Activated CD4-positive, alpha-beta T cell treated with anti-CD3 and anti-CD28 coated beads, Interleukin-2, amount 10 ng/mL, durations not matched to agents 24 days and 14 days (primary cell): ENCODE results near the gene UCP2. TPM values are rescaled to one million over a fixed set of nuclear protein-coding genes. Genes with fewer than 3 reads are reported as not detected.

Experiments used
- DNase-seq: peaks from one replicate; pipeline ENCODE4 v3.0.0; 2022
- H3K27ac Mint-ChIP-seq: one replicate; pipeline ENCODE4 v1.8.0; 2022; ENCODE audit warnings: mild to moderate bottlenecking, mixed read lengths
- H3K27me3 Mint-ChIP-seq: one replicate; pipeline ENCODE4 v1.8.0; 2022; ENCODE audit warnings: mixed read lengths
- H3K36me3 Mint-ChIP-seq: one replicate; pipeline ENCODE4 v1.8.0; 2022; ENCODE audit warnings: low read depth, mild to moderate bottlenecking, mixed read lengths
- H3K4me1 Mint-ChIP-seq: one replicate; pipeline ENCODE4 v1.8.0; 2021; ENCODE audit warnings: mixed read lengths
- H3K4me3 Mint-ChIP-seq: one replicate; pipeline ENCODE4 v1.8.0; 2022; ENCODE audit warnings: mild to moderate bottlenecking, moderate library complexity, mixed read lengths
- H3K9me3 Mint-ChIP-seq: one replicate; pipeline ENCODE4 v1.8.0; 2021; ENCODE audit warnings: mixed read lengths
- intact Hi-C: fragments of 100-400 bp; cut with micrococcal nuclease; formaldehyde crosslinking; loops from one replicate; pipeline ENCODE4 v1.15.1; 2023
- total RNA-seq: library from RNA; stranded (reverse); gene quantifications from 2 replicates; pipeline ENCODE4 v1.2.3, GENCODE V29; 2022

Gene UCP2
- total RNA-seq, 1 donor from 2014 or later, result 447 TPM

DNA sequence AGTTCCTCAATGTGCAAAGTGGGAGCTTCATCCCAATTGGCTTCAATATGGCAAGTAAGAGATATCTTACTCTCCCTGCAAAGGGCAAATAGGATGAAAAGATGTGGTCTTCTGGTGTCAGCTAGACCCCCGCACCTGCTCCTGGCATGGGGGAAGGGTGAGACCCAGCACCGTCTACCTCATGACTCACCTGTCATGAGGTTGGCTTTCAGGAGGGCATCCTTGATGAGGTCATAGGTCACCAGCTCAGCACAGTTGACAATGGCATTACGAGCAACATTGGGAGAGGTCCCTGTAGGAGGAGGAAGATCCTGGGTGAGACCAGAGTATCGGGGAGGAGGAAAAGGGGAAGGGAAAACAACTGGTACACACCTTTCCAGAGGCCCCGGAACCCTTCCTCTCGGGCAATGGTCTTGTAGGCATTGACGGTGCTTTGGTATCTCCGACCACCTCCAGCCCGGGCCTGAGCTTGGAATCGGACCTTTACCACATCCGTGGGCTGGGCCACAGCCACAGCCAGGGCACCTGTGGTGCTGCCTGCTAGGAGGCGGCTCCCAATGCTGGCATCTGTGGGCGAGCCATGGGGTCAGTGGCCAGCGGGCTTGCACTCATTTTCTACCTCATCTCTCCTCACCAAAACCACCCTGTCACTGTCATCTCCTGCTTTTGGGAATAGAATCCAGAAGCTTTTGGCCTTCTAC is 6.0 kb downstream of the UCP2 start:
- Mint-ChIP-seq H3K4me3 (peak overlapping the region; percentile 48), H3K27me3 (no peaks in the 10 kb centered on the region), H3K9me3 (no peaks in the 10 kb centered on the region), H3K36me3 (peaks cover 85% of the 10 kb centered on the region), H3K27ac (peak overlapping the region; percentile 86), H3K4me1 (peaks cover 75% of the 10 kb centered on the region)
- DNase-seq, result no peak
- intact Hi-C loops, result no loop called here

DNA sequence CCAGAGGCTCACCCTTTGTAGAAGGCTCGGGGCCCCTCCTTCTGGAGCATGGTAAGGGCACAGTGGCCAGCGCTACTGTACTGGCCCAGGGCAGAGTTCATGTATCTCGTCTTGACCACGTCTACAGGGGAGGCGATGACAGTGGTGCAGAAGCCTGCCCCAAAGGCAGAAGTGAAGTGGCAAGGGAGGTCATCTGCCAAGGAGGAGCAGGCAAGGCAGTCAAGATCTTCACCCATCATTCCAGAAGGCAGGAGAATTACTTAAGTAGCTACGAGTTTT is 7.2 kb downstream of the UCP2 start:
- H3K4me3 Mint-ChIP-seq, result peak overlapping the region; percentile 64

DNA sequence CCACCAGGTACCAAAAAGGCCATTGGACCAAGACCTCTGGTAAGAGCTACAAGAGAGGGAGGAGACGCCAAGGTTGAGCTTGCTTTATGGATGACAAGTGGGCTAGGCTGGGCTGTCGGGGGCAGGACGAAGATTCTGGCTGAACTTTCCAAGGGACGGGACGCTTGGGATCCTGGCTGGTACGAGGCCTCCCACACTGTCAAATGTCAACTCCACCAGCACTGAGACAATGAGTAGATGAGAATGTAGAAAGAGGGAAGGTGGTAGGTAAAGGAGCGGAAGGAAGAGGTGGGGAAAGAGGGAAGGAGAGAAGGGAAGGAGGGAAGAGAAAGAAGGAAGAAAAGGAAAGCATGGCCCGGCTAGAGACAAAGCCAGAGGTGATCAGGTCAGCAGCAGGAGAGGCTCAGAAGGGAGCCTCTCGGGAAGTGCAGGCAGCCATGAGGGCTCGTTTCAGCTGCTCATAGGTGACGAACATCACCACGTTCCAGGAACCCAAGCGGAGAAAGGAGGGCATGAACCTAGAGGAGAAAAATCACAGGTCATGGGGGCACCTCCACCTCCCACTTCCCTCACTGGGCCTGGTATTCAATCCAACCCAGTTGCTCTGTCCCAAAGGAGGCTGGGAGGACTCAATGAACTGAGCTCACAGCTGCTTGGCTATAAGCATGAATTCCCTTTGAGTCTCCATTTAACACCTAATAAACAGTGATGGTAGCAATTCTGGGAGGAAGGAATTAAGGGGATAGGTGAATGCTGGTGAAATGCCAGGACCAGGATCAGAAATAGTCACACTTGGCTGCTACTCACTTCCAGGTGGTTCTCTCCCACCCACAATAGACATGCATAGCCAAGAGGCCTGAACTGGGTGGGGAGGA is 7.8 kb downstream of the UCP2 start:
- H3K36me3 Mint-ChIP-seq, result peaks cover 69% of the 10 kb centered on the region
- H3K4me3 Mint-ChIP-seq, result peak overlapping the region; percentile 64
- H3K27me3 Mint-ChIP-seq, result no peaks in the 10 kb centered on the region
- peak overlapping the region; percentile 86 for H3K27ac Mint-ChIP-seq
- H3K4me1 Mint-ChIP-seq, result peaks cover 76% of the 10 kb centered on the region
- no peaks in the 10 kb centered on the region for H3K9me3 Mint-ChIP-seq
- intact Hi-C loops, result loop anchor here (1.0 kb wide), 2 partner anchors 7 to 11 kb away; partner anchors contain the start of gene UCP2
- DNase-seq, result no peak

More for the DNA sequence above, 7.2 kb downstream of the UCP2 start:
- no peak for DNase-seq
- intact Hi-C loops, result no loop called here
- Mint-ChIP-seq H3K27ac (peak overlapping the region; percentile 86), H3K27me3 (no peaks in the 10 kb centered on the region), H3K4me1 (peaks cover 76% of the 10 kb centered on the region), H3K36me3 (peaks cover 75% of the 10 kb centered on the region), H3K9me3 (no peaks in the 10 kb centered on the region)

DNA sequence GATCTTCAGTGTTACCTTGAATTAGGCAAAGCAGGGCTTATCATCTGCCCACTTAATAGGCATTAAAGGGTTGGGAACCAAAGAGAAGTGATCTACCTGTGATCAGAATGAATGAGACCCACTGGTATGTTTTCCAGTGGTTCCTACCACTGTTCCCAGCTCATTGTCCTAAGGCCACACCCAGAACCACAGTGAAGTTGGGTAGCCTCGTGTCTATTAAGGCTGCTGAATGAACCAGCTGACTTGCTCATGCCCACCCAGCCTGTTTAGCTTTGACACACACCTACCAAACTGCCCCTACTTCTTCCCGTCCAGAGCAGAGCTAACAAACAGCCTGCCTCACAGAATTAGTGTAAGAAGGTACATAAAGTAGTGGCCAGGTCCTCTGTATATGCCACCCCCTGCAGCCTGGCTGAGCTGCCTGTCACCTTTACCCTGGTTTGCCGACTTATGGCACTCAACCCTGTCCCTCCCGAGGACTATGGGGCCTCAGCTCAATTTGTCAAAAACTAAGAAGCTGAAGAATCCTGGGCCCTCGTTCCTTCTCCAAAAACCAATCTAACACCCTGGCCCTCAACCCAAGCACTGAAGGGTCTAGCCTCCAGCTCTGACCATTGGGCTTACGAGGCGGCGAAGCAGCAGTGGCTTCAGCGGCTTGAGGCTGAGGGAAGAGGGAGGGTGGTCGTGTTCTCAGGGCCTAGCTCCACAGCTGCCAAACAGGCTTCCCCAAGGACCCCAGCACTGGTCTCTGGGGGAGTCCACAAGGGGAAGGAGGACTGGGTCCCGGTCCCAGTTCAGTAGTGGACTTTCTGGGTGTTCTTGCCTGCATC is 9.8 kb downstream of the UCP2 start:
- Mint-ChIP-seq H3K4me1 (peaks cover 72% of the 10 kb centered on the region), H3K27ac (peak overlapping the region; percentile 86), H3K27me3 (no peaks in the 10 kb centered on the region), H3K36me3 (peaks cover 50% of the 10 kb centered on the region), H3K9me3 (no peaks in the 10 kb centered on the region), H3K4me3 (no peak overlapping the region)
- peak; percentile 61 for DNase-seq
- intact Hi-C loops, result no loop called here

DNA sequence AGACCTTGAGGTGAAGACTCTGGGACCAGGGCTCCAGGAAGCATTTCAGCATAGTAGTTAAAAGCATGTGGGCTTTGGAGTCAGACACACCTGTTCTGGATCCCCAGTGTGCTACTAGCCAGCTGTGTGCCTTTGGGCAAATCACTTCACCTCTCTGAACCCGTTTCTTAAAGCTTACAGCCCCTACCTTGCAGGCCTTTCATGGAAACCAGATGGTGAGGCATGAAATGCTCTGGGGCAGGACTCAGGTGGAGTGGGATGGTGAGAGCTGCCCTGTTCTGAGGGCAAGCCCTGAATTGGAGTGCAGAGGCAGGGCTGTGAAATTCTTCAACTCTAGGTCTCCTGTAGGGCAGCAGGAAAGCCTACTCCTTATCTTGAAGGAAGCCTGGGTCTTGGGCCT is 10.5 kb downstream of the UCP2 start:
- Mint-ChIP-seq H3K36me3 (peaks cover 44% of the 10 kb centered on the region), H3K4me3 (no peak overlapping the region), H3K9me3 (no peaks in the 10 kb centered on the region), H3K27ac (peak overlapping the region; percentile 86), H3K4me1 (peaks cover 68% of the 10 kb centered on the region), H3K27me3 (no peaks in the 10 kb centered on the region)
- intact Hi-C loops, result no loop called here
- peak; percentile 64 for DNase-seq

DNA sequence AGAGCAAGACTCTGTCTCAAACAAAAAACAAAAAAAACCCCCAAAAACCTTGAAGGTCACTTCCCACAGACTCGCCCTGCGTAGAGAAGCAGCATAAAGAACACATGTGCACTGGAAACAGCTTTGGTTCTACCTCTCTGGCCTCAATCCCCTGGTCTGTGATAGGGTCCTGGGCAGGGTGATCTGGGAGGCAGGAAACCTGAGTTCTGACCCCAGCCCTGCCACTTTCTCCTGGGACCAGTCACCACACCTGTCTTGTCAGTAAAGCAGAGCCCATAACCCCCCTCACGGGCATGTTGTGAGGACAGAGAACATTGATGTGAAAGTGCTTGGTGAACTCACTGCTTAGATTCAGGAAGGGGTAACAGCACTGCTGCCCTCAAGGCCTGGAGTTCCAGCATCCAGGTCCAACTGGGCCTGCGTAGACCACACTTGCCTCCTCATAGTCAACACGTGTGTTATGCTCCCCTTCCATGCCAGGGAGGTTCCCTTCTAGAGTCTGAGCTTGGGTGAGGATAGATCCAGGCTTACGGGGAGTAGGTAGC is 11.4 kb downstream of the UCP2 start:
- DNase-seq, result peak; percentile 62
- Mint-ChIP-seq H3K4me3 (no peak overlapping the region), H3K4me1 (peaks cover 61% of the 10 kb centered on the region), H3K27me3 (no peaks in the 10 kb centered on the region), H3K9me3 (no peaks in the 10 kb centered on the region), H3K36me3 (peaks cover 35% of the 10 kb centered on the region), H3K27ac (peak overlapping the region; percentile 57)
- intact Hi-C loops, result no loop called here

DNA sequence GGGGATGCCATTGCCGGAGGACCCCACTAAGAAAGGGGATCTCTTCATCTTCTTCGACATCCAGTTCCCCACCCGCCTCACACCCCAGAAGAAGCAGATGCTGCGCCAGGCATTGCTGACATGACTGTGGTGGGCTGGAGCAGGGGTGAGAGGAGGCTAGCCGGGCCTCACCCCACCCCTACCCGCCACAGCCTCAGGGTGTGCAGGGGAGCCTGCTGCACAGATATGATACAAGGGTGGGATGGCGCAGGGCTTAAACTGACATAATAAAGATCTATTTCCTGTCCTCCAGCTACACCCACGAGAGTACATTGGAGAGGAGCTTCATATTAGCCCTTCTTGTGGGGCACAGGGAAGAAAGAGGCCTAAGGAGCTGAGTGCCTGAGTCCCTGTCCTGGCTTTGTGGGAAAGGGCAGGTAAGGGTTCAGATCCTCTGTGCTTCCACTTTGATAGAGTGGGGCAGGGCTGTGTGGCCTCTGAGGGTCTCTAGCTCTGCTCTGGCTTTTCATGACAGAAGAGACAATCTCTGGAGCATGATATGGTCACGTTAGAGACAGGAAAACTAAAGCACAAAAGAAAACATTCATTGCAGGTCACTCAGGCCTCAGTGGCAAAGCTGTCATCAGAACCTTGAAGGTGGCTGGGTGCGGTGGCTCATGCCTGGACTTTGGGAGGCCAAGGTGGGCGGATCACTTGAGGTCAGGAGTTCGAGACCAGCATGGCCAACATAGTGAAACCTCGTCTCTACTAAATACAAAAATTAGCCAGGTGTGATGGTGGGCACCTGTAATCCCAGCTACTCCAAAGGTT is 12.4 kb downstream of the UCP2 start:
- Mint-ChIP-seq H3K9me3 (no peaks in the 10 kb centered on the region), H3K4me1 (peaks cover 54% of the 10 kb centered on the region), H3K27ac (peak overlapping the region; percentile 57), H3K36me3 (peaks cover 25% of the 10 kb centered on the region), H3K4me3 (no peak overlapping the region), H3K27me3 (no peaks in the 10 kb centered on the region)
- intact Hi-C loops, result loop anchor here (10.0 kb wide), 1 partner anchor 265 kb away; no protein-coding TSS in a partner anchor
- DNase-seq, result peak; percentile 69

DNA sequence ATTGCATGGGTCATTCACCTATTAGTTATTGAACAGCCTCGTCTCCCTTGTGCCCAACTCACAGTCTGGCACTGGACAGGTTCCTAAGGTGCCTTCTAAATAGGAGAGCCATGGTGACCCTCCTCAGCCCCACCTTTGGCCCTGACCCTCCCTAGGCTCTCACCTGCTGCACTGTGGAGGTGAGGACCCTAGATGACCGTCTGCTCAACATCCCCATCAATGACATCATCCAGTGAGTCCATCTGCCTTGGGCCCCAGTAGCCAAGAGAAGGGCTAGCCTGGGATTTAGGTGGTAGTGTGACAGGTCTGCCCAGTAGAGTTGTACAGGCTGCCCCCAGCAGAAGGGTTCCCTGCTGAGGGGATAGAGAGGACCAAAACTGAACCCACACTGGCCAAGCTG is 13.6 kb downstream of the UCP2 start:
- H3K27me3 Mint-ChIP-seq, result no peaks in the 10 kb centered on the region
- intact Hi-C loops, result loop anchor here (10.0 kb wide), 1 partner anchor 266 kb away; no protein-coding TSS in a partner anchor
- H3K9me3 Mint-ChIP-seq, result no peaks in the 10 kb centered on the region
- H3K4me1 Mint-ChIP-seq, result peaks cover 49% of the 10 kb centered on the region
- peak overlapping the region; percentile 57 for H3K27ac Mint-ChIP-seq
- peaks cover 14% of the 10 kb centered on the region for H3K36me3 Mint-ChIP-seq
- DNase-seq, result no peak
- H3K4me3 Mint-ChIP-seq, result no peak overlapping the region

DNA sequence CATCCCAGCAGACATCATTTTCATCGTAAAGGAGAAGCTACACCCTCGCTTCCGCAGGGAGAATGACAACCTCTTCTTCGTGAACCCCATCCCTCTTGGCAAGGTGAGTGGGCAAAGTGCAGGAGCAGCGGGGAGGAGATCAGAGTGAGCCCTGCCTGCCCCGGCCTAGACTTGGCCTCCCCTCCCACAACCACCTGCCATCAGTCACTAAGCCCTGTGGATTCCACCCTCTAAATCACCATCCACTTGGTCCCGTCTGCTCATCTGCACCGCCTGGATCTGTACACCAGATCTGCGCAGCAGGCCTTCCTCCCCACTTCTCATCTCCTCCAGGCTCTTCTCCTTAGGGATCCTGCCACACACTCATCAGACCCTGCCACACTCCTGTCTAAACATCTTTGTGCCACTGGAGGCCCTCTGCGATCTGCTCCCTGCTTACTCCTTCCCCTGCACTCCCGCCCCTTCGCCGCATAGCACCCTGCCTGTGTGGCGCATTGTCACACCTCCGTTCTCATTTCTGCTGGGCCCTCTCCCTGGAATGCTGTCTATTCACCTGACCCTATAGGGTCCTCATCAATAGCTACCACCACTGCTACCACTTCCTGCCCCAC is 14.2 kb downstream of the UCP2 start:
- H3K9me3 Mint-ChIP-seq, result no peaks in the 10 kb centered on the region
- H3K27ac Mint-ChIP-seq, result peak overlapping the region; percentile 10
- intact Hi-C loops, result loop anchor here (10.0 kb wide), 1 partner anchor 266 kb away; no protein-coding TSS in a partner anchor
- DNase-seq, result no peak
- no peaks in the 10 kb centered on the region for H3K27me3 Mint-ChIP-seq
- H3K36me3 Mint-ChIP-seq, result peaks cover 9% of the 10 kb centered on the region
- no peak overlapping the region for H3K4me3 Mint-ChIP-seq
- H3K4me1 Mint-ChIP-seq, result peaks cover 48% of the 10 kb centered on the region

DNA sequence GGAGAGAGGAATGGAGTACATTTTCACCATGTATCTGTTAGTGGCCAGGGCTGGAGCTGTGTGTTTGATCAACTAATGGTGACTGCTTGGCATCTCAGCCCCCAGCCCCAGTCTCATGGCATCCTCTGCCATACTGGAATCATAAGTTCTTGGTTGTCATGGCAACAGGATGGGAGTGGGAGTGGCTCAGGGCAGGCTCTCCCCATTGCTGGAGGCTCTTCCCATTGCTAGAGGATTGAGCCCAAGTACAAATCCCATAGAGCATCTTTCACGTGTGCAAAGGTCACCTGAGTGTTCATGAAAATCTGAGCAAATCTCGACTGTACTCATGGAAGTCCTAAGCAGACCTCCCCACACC is 16.9 kb downstream of the UCP2 start:
- intact Hi-C loops, result loop anchor here (2.0 to 10.0 kb wide), 4 partner anchors 15 to 355 kb away; no protein-coding TSS in a partner anchor
- H3K4me1 Mint-ChIP-seq, result peaks cover 32% of the 10 kb centered on the region
- H3K27me3 Mint-ChIP-seq, result no peaks in the 10 kb centered on the region
- no peak overlapping the region for H3K27ac Mint-ChIP-seq
- no peak overlapping the region for H3K4me3 Mint-ChIP-seq
- no peaks in the 10 kb centered on the region for H3K9me3 Mint-ChIP-seq
- H3K36me3 Mint-ChIP-seq, result no peaks in the 10 kb centered on the region
- peak; percentile 59 for DNase-seq

DNA sequence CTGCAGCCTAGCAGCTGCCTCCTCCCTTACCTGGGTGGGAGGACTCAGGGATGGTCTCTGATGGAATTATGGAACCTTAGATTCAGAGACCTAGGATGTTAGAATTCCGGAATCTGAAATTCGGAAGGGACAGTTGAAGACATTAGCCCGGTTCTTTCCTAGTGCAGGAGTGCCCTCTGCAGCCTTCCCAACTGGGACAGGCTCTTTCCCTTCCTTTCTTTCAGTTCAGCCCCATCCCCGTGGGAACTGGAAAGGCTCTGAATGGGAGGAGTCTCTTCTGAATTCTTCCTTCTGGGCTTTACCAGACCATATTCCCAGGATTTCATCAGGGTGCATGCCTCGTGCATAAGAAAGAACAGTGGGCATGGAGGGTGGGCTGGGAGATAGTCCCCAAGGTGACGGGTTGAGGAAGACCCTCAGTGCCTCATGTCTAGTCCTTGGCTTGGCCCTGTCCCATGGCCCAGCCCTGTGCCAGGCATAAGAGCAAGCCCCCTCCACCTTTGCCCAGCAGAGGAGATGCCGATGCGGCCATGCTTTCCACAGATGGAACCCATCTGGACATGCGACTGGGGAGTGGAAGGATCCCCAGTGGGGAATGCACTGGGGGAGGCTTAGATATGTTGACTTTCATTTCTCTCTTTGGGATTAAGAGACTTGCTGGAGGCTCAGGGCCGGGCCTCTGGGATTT is 17.4 kb downstream of the UCP2 start:
- DNase-seq, result no peak
- no peaks in the 10 kb centered on the region for H3K27me3 Mint-ChIP-seq
- intact Hi-C loops, result loop anchor here (2.0 to 10.0 kb wide), 4 partner anchors 16 to 356 kb away; no protein-coding TSS in a partner anchor
- peak overlapping the region; percentile 69 for H3K4me3 Mint-ChIP-seq
- H3K9me3 Mint-ChIP-seq, result no peaks in the 10 kb centered on the region
- H3K4me1 Mint-ChIP-seq, result peaks cover 28% of the 10 kb centered on the region
- peak overlapping the region; percentile 12 for H3K27ac Mint-ChIP-seq
- no peaks in the 10 kb centered on the region for H3K36me3 Mint-ChIP-seq

DNA sequence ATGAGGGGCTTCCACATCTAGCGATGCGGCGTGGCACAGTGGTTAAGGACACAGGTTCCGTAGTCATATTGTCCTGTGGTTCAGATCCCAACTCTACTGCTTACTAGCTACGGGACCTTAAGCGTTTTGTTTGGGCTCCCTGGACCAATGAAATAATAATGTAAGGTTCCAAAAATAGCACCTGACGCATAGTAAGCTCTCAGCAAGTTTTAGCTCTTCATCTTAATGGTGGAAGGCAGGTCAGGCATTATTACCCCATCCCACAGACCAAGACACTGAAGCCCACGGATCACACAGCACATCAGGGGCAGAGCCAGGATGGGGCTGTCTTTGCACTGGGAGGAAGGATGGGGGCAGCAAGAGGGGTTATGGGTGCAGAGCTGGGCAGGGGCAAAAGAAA is 18.8 kb downstream of the UCP2 start:
- Mint-ChIP-seq H3K9me3 (no peaks in the 10 kb centered on the region), H3K4me3 (no peak overlapping the region), H3K36me3 (no peaks in the 10 kb centered on the region), H3K4me1 (peaks cover 15% of the 10 kb centered on the region), H3K27me3 (no peaks in the 10 kb centered on the region), H3K27ac (peak overlapping the region; percentile 81)
- DNase-seq, result no peak
- intact Hi-C loops, result loop anchor here (1.0 to 10.0 kb wide), 8 partner anchors 10 to 485 kb away; partner anchors contain the start of genes C2CD3 and PPME1
